HCT116 (cell line): Measurements from ENCODE around the gene SLC8A1. TPM values are rescaled to one million over a fixed set of nuclear protein-coding genes. Genes with fewer than 3 reads are reported as not detected.

ENCODE experiments used
- ATAC-seq: fragments of 200-7000 bp; cut with Tn5 transposase; 2 replicates; pipeline ENCODE4 v1.9.1; 2020; ENCODE audit warnings: mild to moderate bottlenecking, moderate library complexity
- BruUV-seq: library from RNA; stranded (reverse); fragments of 400-500 nt; replicated peaks from 2 replicates; lab custom pipeline; 2021; lab: Mats Ljungman, UMichigan
- CTCF ChIA-PET: fragments of 300-600 bp; sonication (Branson Sonifier 250); formaldehyde crosslinking; loops from one replicate; lab custom pipeline; 2021; ENCODE audit warnings: antibody characterized with exemption; lab: Charles Lee
- POLR2A ChIA-PET: fragments of 300-600, 350-600 bp; sonication (Branson Sonifier 250); formaldehyde crosslinking; loops from one replicate; lab custom pipeline; 2021; ENCODE audit warnings: antibody characterized with exemption; lab: Charles Lee
- RAD21 ChIA-PET, 2 experiments: fragments of 300-600 bp; sonication (Branson Sonifier 250); formaldehyde crosslinking; loops; one replicate each; lab custom pipeline; 2023; ENCODE audit warnings: low total read pairs in 2 of 2; ENCODE audit not compliant: uncharacterized antibody in 2 of 2, unreplicated experiment in 2 of 2, low non-redundant PET in 1 of 2; lab: Charles Lee
- DNase-seq: peaks from one replicate; pipeline ENCODE4 v3.0.0-alpha.2; 2010; ENCODE audit warnings: low read depth, low spot score
- H2AFZ ChIP-seq: fragments of 200-600 bp; shearing (Covaris generic), sonication (generic); 2 replicates; pipeline ENCODE4 v1.6.1; 2017; ENCODE audit warnings: low read depth, mixed run types, mixed read lengths, antibody characterized with exemption, low read length; ENCODE audit not compliant: poor library complexity, severe bottlenecking
- H3K27ac ChIP-seq: 2 replicates; pipeline ENCODE4 v1.5.1; 2012; ENCODE audit warnings: low read depth, low read length
- H3K27me3 ChIP-seq: fragments of 200-600 bp; sonication (generic); 2 replicates; pipeline ENCODE4 v1.6.1; 2016; ENCODE audit warnings: mixed run types, low read length, mixed read lengths; ENCODE audit not compliant: insufficient read depth
- H3K36me3 ChIP-seq, 2 experiments: fragments of 200-500 bp in 1 of 2; fragments of 200-600 bp in 1 of 2; sonication (Bioruptor generic) in 1 of 2; sonication (generic) in 1 of 2; 2 replicates each; pipeline versions ENCODE4 v1.5.1 to v1.6.1; 2014 to 2016; ENCODE audit warnings: low read length in 2 of 2, inconsistent platforms in 1 of 2, mixed read lengths in 1 of 2, mixed run types in 1 of 2; ENCODE audit not compliant: insufficient read depth in 2 of 2, control insufficient read depth in 1 of 2
- H3K4me1 ChIP-seq, 2 experiments: fragments of 200-600 bp in 1 of 2; sonication (generic) in 1 of 2; 2 replicates each; pipeline versions ENCODE4 v1.5.1 to v1.6.1; 2012 to 2017; ENCODE audit warnings: low read length in 2 of 2, inconsistent platforms in 1 of 2, mild to moderate bottlenecking in 1 of 2, mixed read lengths in 1 of 2, mixed run types in 1 of 2, moderate library complexity in 1 of 2; ENCODE audit not compliant: insufficient read depth in 2 of 2, control insufficient read depth in 1 of 2
- H3K4me2 ChIP-seq: fragments of 200-600 bp; sonication (generic); 2 replicates; pipeline ENCODE4 v1.6.1; 2017; ENCODE audit warnings: mixed run types, low read length, mixed read lengths
- H3K4me3 ChIP-seq, 2 experiments: fragments of 200-600 bp in 1 of 2; sonication (generic) in 1 of 2; replicated peaks in 1 of 2; 2 replicates each; pipeline ENCODE4 v1.5.1; 2011 to 2016; ENCODE audit warnings: low read length in 2 of 2, control low read depth in 1 of 2, low read depth in 1 of 2, mild to moderate bottlenecking in 1 of 2, mixed read lengths in 1 of 2, mixed run types in 1 of 2
- H3K79me2 ChIP-seq: fragments of 200-600 bp; sonication (generic); 2 replicates; pipeline ENCODE4 v1.6.1; 2017; ENCODE audit warnings: mild to moderate bottlenecking, mixed run types, low read length, moderate library complexity, mixed read lengths; ENCODE audit not compliant: insufficient read depth
- H3K9ac ChIP-seq: fragments of 200-600 bp; sonication (generic); 2 replicates; pipeline ENCODE4 v1.6.1; 2016; ENCODE audit warnings: low read length, mixed read lengths
- H3K9me2 ChIP-seq: fragments of 200-600 bp; sonication (generic), shearing (Covaris generic); 2 replicates; pipeline ENCODE4 v1.6.1; 2017; ENCODE audit warnings: mixed run types, mild to moderate bottlenecking, moderate library complexity; ENCODE audit not compliant: insufficient read depth
- H3K9me3 ChIP-seq, 2 experiments: fragments of 200-500 bp in 1 of 2; fragments of 200-600 bp in 1 of 2; sonication (Bioruptor generic) in 1 of 2; sonication (generic) in 1 of 2; 2 replicates each; pipeline ENCODE4 v1.6.1; 2014 to 2017; ENCODE audit warnings: low read length in 2 of 2, mixed read lengths in 2 of 2, inconsistent platforms in 1 of 2, low read depth in 1 of 2, mild to moderate bottlenecking in 1 of 2, mixed run types in 1 of 2, moderate library complexity in 1 of 2; ENCODE audit not compliant: control insufficient read depth in 1 of 2, insufficient read depth in 1 of 2
- H4K20me1 ChIP-seq: fragments of 200-600 bp; sonication (generic), shearing (Covaris generic); 2 replicates; pipeline ENCODE4 v1.6.1; 2017; ENCODE audit warnings: mixed run types, mild to moderate bottlenecking, moderate library complexity; ENCODE audit not compliant: insufficient read depth
- CEBPB ChIP-seq: IDR thresholded peaks from 2 replicates; pipeline ENCODE4 v1.6.1; 2012; ENCODE audit warnings: low read depth
- POLR2A ChIP-seq: IDR thresholded peaks from 2 replicates; pipeline ENCODE4 v1.7.0; 2011; ENCODE audit warnings: borderline replicate concordance; ENCODE audit not compliant: insufficient read depth, insufficient read length; ENCODE audit errors: extremely low read depth
- SIN3A ChIP-seq: IDR thresholded peaks from 2 replicates; pipeline ENCODE4 v1.6.1; 2012; ENCODE audit warnings: low read depth
- TCF7L2 ChIP-seq: IDR thresholded peaks from 2 replicates; pipeline ENCODE4 v1.7.0; 2011; ENCODE audit warnings: borderline replicate concordance, inconsistent platforms; ENCODE audit not compliant: insufficient read depth, insufficient read length; ENCODE audit errors: extremely low read depth
- ZBTB33 ChIP-seq: IDR thresholded peaks from 2 replicates; pipeline ENCODE4 v1.6.1; 2011; ENCODE audit warnings: mild to moderate bottlenecking, low read length, moderate library complexity; ENCODE audit not compliant: insufficient replicate concordance; ENCODE audit errors: extremely low read depth
- ZFX ChIP-seq: fragments of 450-650 bp; IDR thresholded peaks from 2 replicates; pipeline ENCODE4 v1.6.1; 2017
- ZNF274 ChIP-seq: fragments of 200-500 bp; sonication (Bioruptor generic); IDR thresholded peaks from 2 replicates; pipeline ENCODE4 v1.6.1; 2014; ENCODE audit warnings: mild to moderate bottlenecking, low read depth, low read length, inconsistent platforms
- intact Hi-C: fragments of 100-400 bp; cut with micrococcal nuclease; formaldehyde crosslinking; loops from 2 replicates; pipeline ENCODE4 v1.10.0; 2022
- total RNA-seq: library from RNA; stranded (reverse); gene quantifications from one replicate; pipeline ENCODE4 v1.2.1, GENCODE V29; 2021; ENCODE audit not compliant: unreplicated experiment

SLC8A1 gene
- total RNA-seq, 1 experiment from 2014 or later, result 0.07 TPM

GRCh38 chr2:40150266-40150665, 301.6 kb downstream of the SLC8A1 start:
- H3K9me2 ChIP-seq, result no peaks in the 10 kb centered on the region
- H3K4me1 ChIP-seq, result no peaks in the 10 kb centered on the region
- no peaks in the 10 kb centered on the region for H4K20me1 ChIP-seq
- CTCF ChIA-PET, result no interaction called here
- no peak overlapping the region for H3K9ac ChIP-seq
- H3K27me3 ChIP-seq, result peaks cover 12% of the 10 kb centered on the region; the same call in 1 of the 2 replicates
- H3K9me3 ChIP-seq, result no peaks in the 10 kb centered on the region
- no peak overlapping the region for H3K27ac ChIP-seq
- intact Hi-C loops, result no loop called here
- no peak for TF ChIP-seq ZNF274
- no peaks in the 10 kb centered on the region for H3K79me2 ChIP-seq
- no peak overlapping the region for H3K4me3 ChIP-seq
- RAD21 ChIA-PET, result no interaction called here
- DNase-seq, result no peak
- H2AFZ ChIP-seq, result no peak overlapping the region
- ATAC-seq, result no peak
- no peak overlapping the region for H3K4me2 ChIP-seq
- POLR2A ChIA-PET, result no interaction called here
- H3K36me3 ChIP-seq, result no peaks in the 10 kb centered on the region
- BruUV-seq, result no TSS peak

GRCh38 chr2:40148334-40148733, 303.6 kb downstream of the SLC8A1 start:
- ChIA-PET CTCF (no interaction called here), RAD21 (no interaction called here), POLR2A (no interaction called here)
- H3K36me3 ChIP-seq, result no peaks in the 10 kb centered on the region
- H3K9ac ChIP-seq, result no peak overlapping the region
- H3K4me3 ChIP-seq, result no peak overlapping the region
- no peaks in the 10 kb centered on the region for H3K9me2 ChIP-seq
- no peaks in the 10 kb centered on the region for H3K9me3 ChIP-seq
- TF ChIP-seq ZFX (no peak), TCF7L2 (no peak), POLR2A (no peak), CEBPB (no peak), SIN3A (no peak), ZBTB33 (no peak)
- intact Hi-C loops, result no loop called here
- no peaks in the 10 kb centered on the region for H4K20me1 ChIP-seq
- DNase-seq (no peak), ATAC-seq (no peak)
- H2AFZ ChIP-seq, result no peak overlapping the region
- no peaks in the 10 kb centered on the region for H3K4me1 ChIP-seq
- no TSS peak for BruUV-seq
- peaks cover 13% of the 10 kb centered on the region; the same call in 1 of the 2 replicates for H3K27me3 ChIP-seq
- no peak overlapping the region for H3K27ac ChIP-seq
- H3K79me2 ChIP-seq, result no peaks in the 10 kb centered on the region
- H3K4me2 ChIP-seq, result no peak overlapping the region
